ENCODE results near the gene PLCH2. TPM values are rescaled to one million over a fixed set of nuclear protein-coding genes. Genes with fewer than 3 reads are reported as not detected.
A peak's percentile ranks its signal among the peaks of the same experiment; 100 is the strongest.

PLCH2 gene
- total RNA-seq, 4 donors from 2014 or later, result not detected

DNA sequence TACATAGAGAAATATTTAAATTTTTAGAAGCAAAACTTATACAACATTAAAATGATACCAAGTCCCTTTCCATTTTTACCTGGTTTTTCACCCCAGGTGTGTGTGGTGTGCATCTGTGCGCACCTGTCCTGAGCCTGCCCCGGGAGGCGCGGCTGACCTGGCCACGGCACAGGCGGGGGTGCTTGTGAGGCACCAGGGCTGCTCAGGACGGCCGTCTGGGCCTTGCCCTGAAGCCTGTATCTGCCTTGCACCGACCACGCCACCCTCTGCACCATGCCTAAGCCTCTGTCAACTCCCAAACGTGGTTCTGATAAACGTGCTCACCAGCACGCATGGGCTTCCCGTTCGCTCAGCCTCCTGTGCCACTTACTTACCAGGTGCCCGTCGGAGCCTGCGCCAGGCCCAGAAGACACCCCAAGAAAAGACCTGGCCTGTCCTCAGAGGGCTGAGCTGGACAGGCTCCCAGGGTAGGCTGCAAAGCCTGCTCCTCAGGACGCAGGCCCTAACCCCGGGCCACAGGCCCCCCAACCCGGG is 29.4 kb downstream of the PLCH2 start:
- no peak for TF ChIP-seq POLR2A (IDR thresholded peaks at IDR 0.05)
- TF ChIP-seq, protein P1, sequence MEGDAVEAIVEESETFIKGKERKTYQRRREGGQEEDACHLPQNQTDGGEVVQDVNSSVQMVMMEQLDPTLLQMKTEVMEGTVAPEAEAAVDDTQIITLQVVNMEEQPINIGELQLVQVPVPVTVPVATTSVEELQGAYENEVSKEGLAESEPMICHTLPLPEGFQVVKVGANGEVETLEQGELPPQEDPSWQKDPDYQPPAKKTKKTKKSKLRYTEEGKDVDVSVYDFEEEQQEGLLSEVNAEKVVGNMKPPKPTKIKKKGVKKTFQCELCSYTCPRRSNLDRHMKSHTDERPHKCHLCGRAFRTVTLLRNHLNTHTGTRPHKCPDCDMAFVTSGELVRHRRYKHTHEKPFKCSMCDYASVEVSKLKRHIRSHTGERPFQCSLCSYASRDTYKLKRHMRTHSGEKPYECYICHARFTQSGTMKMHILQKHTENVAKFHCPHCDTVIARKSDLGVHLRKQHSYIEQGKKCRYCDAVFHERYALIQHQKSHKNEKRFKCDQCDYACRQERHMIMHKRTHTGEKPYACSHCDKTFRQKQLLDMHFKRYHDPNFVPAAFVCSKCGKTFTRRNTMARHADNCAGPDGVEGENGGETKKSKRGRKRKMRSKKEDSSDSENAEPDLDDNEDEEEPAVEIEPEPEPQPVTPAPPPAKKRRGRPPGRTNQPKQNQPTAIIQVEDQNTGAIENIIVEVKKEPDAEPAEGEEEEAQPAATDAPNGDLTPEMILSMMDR (IDR thresholded peaks at IDR 0.05 in 4 of 5, conservative IDR thresholded peaks at IDR 0.05 in 1 of 5), result no peak
- in situ Hi-C loops (cut with MboI; ENCODE audit: low sequenced_read_pairs in 4 of 4), result no loop called here
- peaks cover 41 to 43% (median 41%) of the 10 kb centered on the region in 3 donors for H3K27me3 ChIP-seq
- H3K4me1 ChIP-seq, result peaks cover 5 to 11% of the 10 kb centered on the region in 2 donors
- no peak for DNase-seq
- intact Hi-C loops (cut with DNase I; ENCODE audit: low total_unique reads), result no loop called here
- H3K27ac ChIP-seq, result no peak overlapping the region
- H3K4me3 ChIP-seq, result no peak overlapping the region
- ATAC-seq, result peak in 1 of 2 donors; percentile 6
- peaks cover 0 to 29% of the 10 kb centered on the region in 2 donors for H3K36me3 ChIP-seq
- no peaks in the 10 kb centered on the region for H3K9me3 ChIP-seq

- peaks cover 37 to 38% (median 37%) of the 10 kb centered on the region in 3 donors for H3K27me3 ChIP-seq
- peaks cover 5 to 11% of the 10 kb centered on the region in 2 donors for H3K4me1 ChIP-seq
- no peak for TF ChIP-seq POLR2A (IDR thresholded peaks at IDR 0.05)
- TF ChIP-seq, protein P1 (IDR thresholded peaks at IDR 0.05 in 4 of 5, conservative IDR thresholded peaks at IDR 0.05 in 1 of 5), result no peak
- no peaks in the 10 kb centered on the region for H3K9me3 ChIP-seq
- no peak overlapping the region for H3K4me3 ChIP-seq
- no peak for ATAC-seq
- in situ Hi-C loops (cut with MboI; ENCODE audit: low sequenced_read_pairs in 4 of 4) (no loop called here), intact Hi-C loops (cut with DNase I; ENCODE audit: low total_unique reads) (no loop called here)
- DNase-seq, result no peak
- H3K36me3 ChIP-seq, result peaks cover 0 to 36% of the 10 kb centered on the region in 2 donors
- no peak overlapping the region for H3K27ac ChIP-seq
These were observed 30.1 kb downstream of the PLCH2 start for GRCh38 chr1:2506007-2506860.

GRCh38 chr1:2506901-2507565 is 30.9 kb downstream of the PLCH2 start:
- TF ChIP-seq, protein P1 (IDR thresholded peaks at IDR 0.05 in 4 of 5, conservative IDR thresholded peaks at IDR 0.05 in 1 of 5), result no peak
- TF ChIP-seq POLR2A (IDR thresholded peaks at IDR 0.05), result no peak

DNA sequence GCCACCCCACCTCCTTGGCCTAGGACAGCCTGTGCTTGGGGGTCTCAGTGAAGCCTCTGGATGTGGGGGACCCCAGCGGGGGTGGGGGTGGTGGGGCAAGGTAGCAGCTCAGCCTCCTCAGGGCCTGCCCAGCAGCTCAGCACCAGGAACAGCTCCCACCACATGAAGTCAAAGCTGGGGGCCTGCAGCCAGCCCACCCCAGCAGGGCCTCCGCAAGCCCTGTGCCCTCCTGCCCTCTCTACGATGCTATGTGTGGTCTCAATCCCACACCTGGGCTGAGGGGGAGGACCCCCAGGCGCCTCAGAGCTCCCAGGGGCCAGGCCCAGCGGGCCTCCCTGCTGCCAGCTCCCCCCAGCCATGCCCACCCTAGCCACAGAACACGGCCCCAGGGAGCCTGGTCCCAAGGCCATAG is 31.7 kb downstream of the PLCH2 start:
- H3K27me3 ChIP-seq, result peaks cover 21 to 23% (median 21%) of the 10 kb centered on the region in 3 donors
- peaks cover 0 to 52% of the 10 kb centered on the region in 2 donors for H3K36me3 ChIP-seq
- TF ChIP-seq, protein P1 (IDR thresholded peaks at IDR 0.05 in 4 of 5, conservative IDR thresholded peaks at IDR 0.05 in 1 of 5), result no peak
- TF ChIP-seq POLR2A (IDR thresholded peaks at IDR 0.05), result no peak
- no peak overlapping the region for H3K4me3 ChIP-seq
- H3K4me1 ChIP-seq, result peaks cover 5 to 11% of the 10 kb centered on the region in 2 donors
- DNase-seq, result no peak
- no peaks in the 10 kb centered on the region for H3K9me3 ChIP-seq
- ATAC-seq, result no peak
- in situ Hi-C loops (cut with MboI; ENCODE audit: low sequenced_read_pairs in 4 of 4) (no loop called here), intact Hi-C loops (cut with DNase I; ENCODE audit: low total_unique reads) (no loop called here)
- no peak overlapping the region for H3K27ac ChIP-seq

More at GRCh38 chr1:2506901-2507565, 30.9 kb downstream of the PLCH2 start:
- Histone ChIP-seq H3K27ac (no peak overlapping the region), H3K36me3 (peaks cover 0 to 44% of the 10 kb centered on the region in 2 donors), H3K27me3 (peaks cover 29 to 30% (median 29%) of the 10 kb centered on the region in 3 donors), H3K4me1 (peaks cover 5 to 11% of the 10 kb centered on the region in 2 donors), H3K9me3 (no peaks in the 10 kb centered on the region), H3K4me3 (no peak overlapping the region)
- in situ Hi-C loops (cut with MboI; ENCODE audit: low sequenced_read_pairs in 4 of 4) (no loop called here), intact Hi-C loops (cut with DNase I; ENCODE audit: low total_unique reads) (no loop called here)
- ATAC-seq, result no peak
- DNase-seq, result no peak
